ENCODE measurements around the gene TOLLIP.

- no peak for TF ChIP-seq CTCF (conservative IDR thresholded peaks at IDR 0.05)
- no peak for TF ChIP-seq EZH2 (IDR thresholded peaks at IDR 0.05; ENCODE audit: low read depth)
Observed at GRCh38 chr11:1280116-1281035, 29.1 kb downstream of the TOLLIP start.
